HepG2 (cell line): ENCODE data around the gene TOM1L2. TPM values are rescaled to one million over a fixed set of nuclear protein-coding genes. Genes with fewer than 3 reads are reported as not detected.
A peak's percentile ranks its signal among the peaks of the same experiment; 100 is the strongest.

ENCODE experiments used
- ATAD3A ChIP-seq: sonication (generic); formaldehyde crosslinking; IDR thresholded peaks from 2 replicates; pipeline ENCODE4 v1.4.0; 2020; ENCODE audit warnings: missing genetic modification reagents
- BCL6 ChIP-seq: IDR thresholded peaks from 2 replicates; pipeline ENCODE4 v1.6.1; 2016; ENCODE audit warnings: missing genetic modification reagents, missing compliant biosample characterization
- CEBPG ChIP-seq: IDR thresholded peaks from 2 replicates; pipeline ENCODE4 v1.6.1; 2016
- LCORL ChIP-seq, 2 experiments: fragments of 450-650 bp in 1 of 2; sonication (generic) in 1 of 2; formaldehyde crosslinking in 1 of 2; IDR thresholded peaks; 2 replicates each; pipeline versions ENCODE4 v1.5.0 to v1.6.1; 2017 to 2020; ENCODE audit warnings: antibody characterized with exemption in 1 of 2, missing genetic modification reagents in 1 of 2
- NR2F6 ChIP-seq, 2 experiments: IDR thresholded peaks; 2 replicates each; pipeline ENCODE4 v1.6.1; 2016; ENCODE audit warnings: antibody characterized with exemption in 1 of 2, mild to moderate bottlenecking in 1 of 2
- TBX2 ChIP-seq: sonication (generic); formaldehyde crosslinking; IDR thresholded peaks from 2 replicates; pipeline ENCODE4 v1.5.0; 2020; ENCODE audit warnings: missing genetic modification reagents, mild to moderate bottlenecking, borderline replicate concordance
- YY1 ChIP-seq: IDR thresholded peaks from 2 replicates; pipeline ENCODE4 v1.6.1; 2011; ENCODE audit warnings: low read length, low read depth, moderate library complexity, mild to moderate bottlenecking; ENCODE audit not compliant: insufficient read depth, insufficient replicate concordance
- ZNF143 ChIP-seq: sonication (generic); formaldehyde crosslinking; IDR thresholded peaks from 2 replicates; pipeline ENCODE4 v1.4.0; 2020; ENCODE audit warnings: missing genetic modification reagents
- ZNF501 ChIP-seq: sonication (generic); formaldehyde crosslinking; IDR thresholded peaks from 2 replicates; pipeline ENCODE4 v1.5.1; 2020; ENCODE audit warnings: mild to moderate bottlenecking, moderate library complexity, missing genetic modification reagents
- polyA plus RNA-seq, 8 experiments: library from polyadenylated mRNA; depleted of rRNA in 3 of 8; stranded (reverse) in 7 of 8; unstranded in 1 of 8; fragments of >200 nt; fragmentation: Illumina TruSeq in 4 of 8; extraction: Trizol in 4 of 8; gene quantifications; 2 replicates each; pipeline versions ENCODE4 v1.2.1 to v1.2.3, GENCODE V29; 2011 to 2016; ENCODE audit warnings: low read depth in 4 of 8, missing spikeins in 1 of 8, mixed read lengths in 1 of 8; ENCODE audit not compliant: insufficient read depth in 1 of 8
- total RNA-seq, 5 experiments: library from RNA; depleted of rRNA; stranded (reverse); fragments of >200 nt; fragmentation: Illumina TruSeq; extraction: Trizol; gene quantifications; 2 replicates each; pipeline ENCODE4 v1.2.3, GENCODE V29; 2016; ENCODE audit warnings: low read depth in 1 of 5
- TF ChIP-seq, protein P1 (sequence below): sonication (generic); formaldehyde crosslinking; IDR thresholded peaks from 2 replicates; pipeline ENCODE4 v1.4.0; 2020; ENCODE audit warnings: missing genetic modification reagents
- TF ChIP-seq, protein P2 (sequence below): sonication (generic); formaldehyde crosslinking; IDR thresholded peaks from 2 replicates; pipeline ENCODE4 v1.5.1; 2020; ENCODE audit warnings: missing genetic modification reagents, mild to moderate bottlenecking, borderline replicate concordance
- TF ChIP-seq, protein P3 (sequence below): sonication (generic); formaldehyde crosslinking; IDR thresholded peaks from 2 replicates; pipeline ENCODE4 v1.5.1; 2020; ENCODE audit warnings: mild to moderate bottlenecking, moderate library complexity, missing genetic modification reagents
- TF ChIP-seq, protein P4 (sequence below): IDR thresholded peaks from 2 replicates; pipeline ENCODE4 v1.6.1; 2012; ENCODE audit warnings: inconsistent platforms
- TF ChIP-seq, protein P5 (sequence below): sonication (generic); formaldehyde crosslinking; IDR thresholded peaks from 2 replicates; pipeline ENCODE4 v1.8.0; 2022; ENCODE audit warnings: missing genetic modification reagents, mild to moderate bottlenecking, borderline replicate concordance
- TF ChIP-seq, protein P6 (sequence below): IDR thresholded peaks from 2 replicates; pipeline ENCODE4 v1.6.1; 2016; ENCODE audit warnings: missing genetic modification reagents, missing compliant biosample characterization
- TF ChIP-seq, protein P7 (sequence below): IDR thresholded peaks from 2 replicates; pipeline ENCODE4 v1.6.1; 2016; ENCODE audit warnings: missing compliant biosample characterization, missing genetic modification reagents, borderline replicate concordance

TOM1L2 gene
- total and polyA plus RNA-seq, 2 of the 13 experiments (the other 11 are each of a cell fraction or from before 2014, with no cell fraction given) = 4.7 to 7.4 TPM

DNA sequence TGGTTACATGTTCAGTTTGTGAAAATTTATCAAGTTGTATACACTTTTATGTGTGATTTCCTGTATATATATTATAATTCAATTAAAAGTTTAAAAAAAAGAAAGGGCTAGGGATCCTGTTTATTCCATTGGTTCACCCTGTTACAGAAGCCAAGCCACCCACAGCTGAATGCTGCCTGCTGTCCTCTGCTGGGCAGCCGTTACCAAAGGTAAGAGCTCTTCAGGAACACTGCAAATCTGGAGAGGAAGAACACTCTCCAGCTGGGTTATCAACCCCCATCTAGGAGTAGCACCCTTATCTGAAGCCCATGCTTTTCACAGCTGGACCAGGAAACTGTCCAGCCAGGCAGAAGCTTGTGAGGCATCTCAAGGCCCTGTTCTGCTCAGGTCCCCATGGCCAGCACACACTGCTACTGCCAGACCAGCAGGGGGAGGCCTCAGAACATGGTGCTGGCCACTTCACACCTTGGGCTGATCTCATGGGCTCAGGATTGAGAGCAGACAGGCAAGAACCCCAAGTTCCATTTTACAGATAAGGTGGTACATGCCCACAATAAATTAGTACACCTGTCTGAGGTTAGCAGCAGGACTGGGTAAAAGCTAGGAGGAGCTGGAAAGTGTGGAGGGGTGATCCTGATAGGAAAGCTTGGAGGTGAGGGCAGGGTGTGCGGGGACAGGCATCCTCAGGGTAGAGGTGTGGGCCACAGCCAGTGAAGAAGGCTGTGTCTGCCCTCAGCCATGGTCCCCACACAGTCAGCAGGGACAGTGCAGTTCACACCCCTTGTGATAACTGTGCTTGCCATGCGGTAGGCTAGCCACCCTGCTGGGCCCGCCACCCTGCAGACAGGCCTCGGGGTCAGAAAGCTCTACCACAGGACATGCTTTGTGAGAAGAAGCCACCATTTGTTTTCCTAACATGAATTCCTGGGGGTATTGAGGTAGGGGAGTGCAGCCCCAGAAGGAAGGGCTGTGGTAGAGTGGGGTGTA is 81.1 kb downstream of the TOM1L2 start (continued):
- TF ChIP-seq, protein P1, sequence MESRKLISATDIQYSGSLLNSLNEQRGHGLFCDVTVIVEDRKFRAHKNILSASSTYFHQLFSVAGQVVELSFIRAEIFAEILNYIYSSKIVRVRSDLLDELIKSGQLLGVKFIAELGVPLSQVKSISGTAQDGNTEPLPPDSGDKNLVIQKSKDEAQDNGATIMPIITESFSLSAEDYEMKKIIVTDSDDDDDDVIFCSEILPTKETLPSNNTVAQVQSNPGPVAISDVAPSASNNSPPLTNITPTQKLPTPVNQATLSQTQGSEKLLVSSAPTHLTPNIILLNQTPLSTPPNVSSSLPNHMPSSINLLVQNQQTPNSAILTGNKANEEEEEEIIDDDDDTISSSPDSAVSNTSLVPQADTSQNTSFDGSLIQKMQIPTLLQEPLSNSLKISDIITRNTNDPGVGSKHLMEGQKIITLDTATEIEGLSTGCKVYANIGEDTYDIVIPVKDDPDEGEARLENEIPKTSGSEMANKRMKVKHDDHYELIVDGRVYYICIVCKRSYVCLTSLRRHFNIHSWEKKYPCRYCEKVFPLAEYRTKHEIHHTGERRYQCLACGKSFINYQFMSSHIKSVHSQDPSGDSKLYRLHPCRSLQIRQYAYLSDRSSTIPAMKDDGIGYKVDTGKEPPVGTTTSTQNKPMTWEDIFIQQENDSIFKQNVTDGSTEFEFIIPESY (CRISPR knock-in tag) = no peak
- TF ChIP-seq YY1 = peak; percentile 35
- TF ChIP-seq CEBPG (CRISPR knock-in tag) = no peak
- TF ChIP-seq, protein P2, sequence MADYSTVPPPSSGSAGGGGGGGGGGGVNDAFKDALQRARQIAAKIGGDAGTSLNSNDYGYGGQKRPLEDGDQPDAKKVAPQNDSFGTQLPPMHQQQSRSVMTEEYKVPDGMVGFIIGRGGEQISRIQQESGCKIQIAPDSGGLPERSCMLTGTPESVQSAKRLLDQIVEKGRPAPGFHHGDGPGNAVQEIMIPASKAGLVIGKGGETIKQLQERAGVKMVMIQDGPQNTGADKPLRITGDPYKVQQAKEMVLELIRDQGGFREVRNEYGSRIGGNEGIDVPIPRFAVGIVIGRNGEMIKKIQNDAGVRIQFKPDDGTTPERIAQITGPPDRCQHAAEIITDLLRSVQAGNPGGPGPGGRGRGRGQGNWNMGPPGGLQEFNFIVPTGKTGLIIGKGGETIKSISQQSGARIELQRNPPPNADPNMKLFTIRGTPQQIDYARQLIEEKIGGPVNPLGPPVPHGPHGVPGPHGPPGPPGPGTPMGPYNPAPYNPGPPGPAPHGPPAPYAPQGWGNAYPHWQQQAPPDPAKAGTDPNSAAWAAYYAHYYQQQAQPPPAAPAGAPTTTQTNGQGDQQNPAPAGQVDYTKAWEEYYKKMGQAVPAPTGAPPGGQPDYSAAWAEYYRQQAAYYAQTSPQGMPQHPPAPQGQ (CRISPR knock-in tag) = no peak
- no peak for TF ChIP-seq LCORL (IDR thresholded peaks at IDR 0.05)
- 0 out of 2 replicates have a peak, but pooled peaks have one; percentile 27 for TF ChIP-seq LCORL (CRISPR knock-in tag; IDR thresholded peaks at IDR 0.05)
- TF ChIP-seq, protein P3, sequence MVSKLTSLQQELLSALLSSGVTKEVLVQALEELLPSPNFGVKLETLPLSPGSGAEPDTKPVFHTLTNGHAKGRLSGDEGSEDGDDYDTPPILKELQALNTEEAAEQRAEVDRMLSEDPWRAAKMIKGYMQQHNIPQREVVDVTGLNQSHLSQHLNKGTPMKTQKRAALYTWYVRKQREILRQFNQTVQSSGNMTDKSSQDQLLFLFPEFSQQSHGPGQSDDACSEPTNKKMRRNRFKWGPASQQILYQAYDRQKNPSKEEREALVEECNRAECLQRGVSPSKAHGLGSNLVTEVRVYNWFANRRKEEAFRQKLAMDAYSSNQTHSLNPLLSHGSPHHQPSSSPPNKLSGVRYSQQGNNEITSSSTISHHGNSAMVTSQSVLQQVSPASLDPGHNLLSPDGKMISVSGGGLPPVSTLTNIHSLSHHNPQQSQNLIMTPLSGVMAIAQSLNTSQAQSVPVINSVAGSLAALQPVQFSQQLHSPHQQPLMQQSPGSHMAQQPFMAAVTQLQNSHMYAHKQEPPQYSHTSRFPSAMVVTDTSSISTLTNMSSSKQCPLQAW (CRISPR knock-in tag) = peak; percentile 65
- peak; percentile 30; the same call in 1 of the 2 replicates for TF ChIP-seq ZNF143 (CRISPR knock-in tag)
- TF ChIP-seq, protein P4, sequence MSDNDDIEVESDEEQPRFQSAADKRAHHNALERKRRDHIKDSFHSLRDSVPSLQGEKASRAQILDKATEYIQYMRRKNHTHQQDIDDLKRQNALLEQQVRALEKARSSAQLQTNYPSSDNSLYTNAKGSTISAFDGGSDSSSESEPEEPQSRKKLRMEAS = peak; percentile 38; the same call in 1 of the 2 replicates
- TF ChIP-seq ATAD3A (CRISPR knock-in tag) = no peak
- TF ChIP-seq, protein P5, sequence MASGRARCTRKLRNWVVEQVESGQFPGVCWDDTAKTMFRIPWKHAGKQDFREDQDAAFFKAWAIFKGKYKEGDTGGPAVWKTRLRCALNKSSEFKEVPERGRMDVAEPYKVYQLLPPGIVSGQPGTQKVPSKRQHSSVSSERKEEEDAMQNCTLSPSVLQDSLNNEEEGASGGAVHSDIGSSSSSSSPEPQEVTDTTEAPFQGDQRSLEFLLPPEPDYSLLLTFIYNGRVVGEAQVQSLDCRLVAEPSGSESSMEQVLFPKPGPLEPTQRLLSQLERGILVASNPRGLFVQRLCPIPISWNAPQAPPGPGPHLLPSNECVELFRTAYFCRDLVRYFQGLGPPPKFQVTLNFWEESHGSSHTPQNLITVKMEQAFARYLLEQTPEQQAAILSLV = peak; percentile 53; the same call in 1 of the 2 replicates
- 0 out of 2 replicates have a peak, but pooled peaks have one; percentile 19 for TF ChIP-seq BCL6 (CRISPR knock-in tag)
- TF ChIP-seq, protein P6, sequence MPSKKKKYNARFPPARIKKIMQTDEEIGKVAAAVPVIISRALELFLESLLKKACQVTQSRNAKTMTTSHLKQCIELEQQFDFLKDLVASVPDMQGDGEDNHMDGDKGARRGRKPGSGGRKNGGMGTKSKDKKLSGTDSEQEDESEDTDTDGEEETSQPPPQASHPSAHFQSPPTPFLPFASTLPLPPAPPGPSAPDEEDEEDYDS (CRISPR knock-in tag) = 0 out of 2 replicates have a peak, but pooled peaks have one; percentile 41
- TF ChIP-seq, protein P7, sequence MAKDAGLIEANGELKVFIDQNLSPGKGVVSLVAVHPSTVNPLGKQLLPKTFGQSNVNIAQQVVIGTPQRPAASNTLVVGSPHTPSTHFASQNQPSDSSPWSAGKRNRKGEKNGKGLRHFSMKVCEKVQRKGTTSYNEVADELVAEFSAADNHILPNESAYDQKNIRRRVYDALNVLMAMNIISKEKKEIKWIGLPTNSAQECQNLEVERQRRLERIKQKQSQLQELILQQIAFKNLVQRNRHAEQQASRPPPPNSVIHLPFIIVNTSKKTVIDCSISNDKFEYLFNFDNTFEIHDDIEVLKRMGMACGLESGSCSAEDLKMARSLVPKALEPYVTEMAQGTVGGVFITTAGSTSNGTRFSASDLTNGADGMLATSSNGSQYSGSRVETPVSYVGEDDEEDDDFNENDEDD (CRISPR knock-in tag) = peak; percentile 38; the same call in 1 of the 2 replicates
- no peak for TF ChIP-seq NR2F6 (IDR thresholded peaks at IDR 0.05)
- TF ChIP-seq NR2F6 (CRISPR knock-in tag; IDR thresholded peaks at IDR 0.05) = peak; percentile 41; the same call in 1 of the 2 replicates
- peak; percentile 45; the same call in 1 of the 2 replicates for TF ChIP-seq ZNF501 (CRISPR knock-in tag)
- TF ChIP-seq TBX2 (CRISPR knock-in tag) = peak; percentile 67; the same call in 1 of the 2 replicates
